ENCODE measurements around the gene CDH3.

Gene CDH3

GRCh38 chr16:68744744-68745280 is 99.7 kb downstream of the CDH3 start:
- in situ Hi-C loops (cut with HindIII; ENCODE audit: low sequenced_read_pairs) = no loop called here
- DNase-seq (ENCODE audit: low read depth) = no peak
- TF ChIP-seq CTCF (IDR thresholded peaks at IDR 0.05; ENCODE audit: low read depth, low read length, missing control alignments) = no peak
- H3K4me3 ChIP-seq (ENCODE audit: low read depth, low read length) = no peak overlapping the region

GRCh38 chr16:68746951-68747350 is 101.8 kb downstream of the CDH3 start:
- no peak for DNase-seq (ENCODE audit: low read depth)
- no peak overlapping the region for H3K4me3 ChIP-seq (ENCODE audit: low read depth, low read length)
- TF ChIP-seq CTCF (IDR thresholded peaks at IDR 0.05; ENCODE audit: low read depth, low read length, missing control alignments) = no peak
- in situ Hi-C loops (cut with HindIII; ENCODE audit: low sequenced_read_pairs) = no loop called here

- no peak overlapping the region for H3K4me3 ChIP-seq (ENCODE audit: low read depth, low read length)
- in situ Hi-C loops (cut with HindIII; ENCODE audit: low sequenced_read_pairs) = no loop called here
- TF ChIP-seq CTCF (IDR thresholded peaks at IDR 0.05; ENCODE audit: low read depth, low read length, missing control alignments) = no peak
Measured at GRCh38 chr16:68749432-68749831, 104.3 kb downstream of the CDH3 start.

More at GRCh38 chr16:68749432-68749831, 104.3 kb downstream of the CDH3 start:
- no peak for DNase-seq (ENCODE audit: low read depth)

Measured in astrocyte of the cerebellum (primary cell).